HG02623 (cell line): ENCODE results near the gene GRM4.
"Not testable (repeated sequence)": the region's sequence is repeated elsewhere in the genome, so short reads cannot be mapped to it uniquely, and the experiment has no call there.

Experiments used
- ATAC-seq: cut with Tn5 transposase; IDR thresholded peaks from one replicate; pipeline ENCODE4 v1.9.1; 2021; ENCODE audit warnings: moderate library complexity; ENCODE audit not compliant: unreplicated experiment

The GRM4 gene

GRCh38 chr6:34146021-34146782, at the start of gene GRM4:
Gene GRM4, minus strand, starts transcription at chr6:34146087. Its CDS starts 12,591 bp downstream, at chr6:34133496.
- ATAC-seq = no peak

GRCh38 chr6:34194772-34195171, 48.9 kb upstream of the GRM4 start:
- ATAC-seq = no peak

GRCh38 chr6:34190504-34191122, 44.7 kb upstream of the GRM4 start:
- ATAC-seq = no peak

GRCh38 chr6:34189806-34190503, 44.1 kb upstream of the GRM4 start:
- ATAC-seq = no peak

GRCh38 chr6:34184726-34185125, 38.8 kb upstream of the GRM4 start:
- not testable (repeated sequence) for ATAC-seq

- no peak for ATAC-seq
Observed at GRCh38 chr6:34182751-34183531, 37.1 kb upstream of the GRM4 start.

GRCh38 chr6:34181908-34182307, 36.0 kb upstream of the GRM4 start:
- ATAC-seq = no peak

- no peak for ATAC-seq
Observed at GRCh38 chr6:34179106-34179720, 33.3 kb upstream of the GRM4 start.

- ATAC-seq = no peak
Observed at GRCh38 chr6:34178357-34179105, 32.6 kb upstream of the GRM4 start.

GRCh38 chr6:34177181-34177591, 31.3 kb upstream of the GRM4 start:
- no peak for ATAC-seq

- ATAC-seq = no peak
Observed at GRCh38 chr6:34176261-34177031, 30.6 kb upstream of the GRM4 start.

- ATAC-seq = no peak
Observed at GRCh38 chr6:34174846-34175399, 29.0 kb upstream of the GRM4 start.

- ATAC-seq = no peak
Observed at GRCh38 chr6:34172961-34173775, 27.3 kb upstream of the GRM4 start.

- ATAC-seq = no peak
Observed at GRCh38 chr6:34170346-34170745, 24.5 kb upstream of the GRM4 start.

GRCh38 chr6:34169897-34170296, 24.0 kb upstream of the GRM4 start:
- ATAC-seq = no peak

GRCh38 chr6:34161857-34162515, 16.1 kb upstream of the GRM4 start:
- no peak for ATAC-seq

- no peak for ATAC-seq
Observed at GRCh38 chr6:34159844-34160243, 14.0 kb upstream of the GRM4 start.

- ATAC-seq = no peak
Observed at GRCh38 chr6:34158876-34159275, 13.0 kb upstream of the GRM4 start.
